H1 (cell line): ENCODE results near the gene HLA-E. TPM values are rescaled to one million over a fixed set of nuclear protein-coding genes. Genes with fewer than 3 reads are reported as not detected.

Source experiments
- CTCF ChIA-PET: fragments of 300-600 bp; sonication (Branson Sonifier 250); formaldehyde crosslinking; loops from one replicate; lab custom pipeline; 2021; ENCODE audit not compliant: partially characterized antibody; lab: Charles Lee
- POLR2A ChIA-PET: fragments of 300-600 bp; sonication (Branson Sonifier 250); formaldehyde crosslinking; loops from one replicate; lab custom pipeline; 2021; ENCODE audit warnings: inconsistent platforms; ENCODE audit not compliant: partially characterized antibody; lab: Charles Lee
- DNase-seq, 2 experiments: peaks; one replicate each; pipeline versions ENCODE4 v3.0.0 to v3.0.0-alpha.2; 2010 to 2022; ENCODE audit warnings: low spot score in 2 of 2, low read depth in 1 of 2, mixed read lengths in 1 of 2
- FAIRE-seq: peaks from 2 replicates; lab custom pipeline; 2011; peaks lifted over from hg19 to GRCh38; lab: Jason Lieb, UNC
- H2AFZ ChIP-seq: 2 replicates; pipeline ENCODE4 v1.8.1; 2012; ENCODE audit warnings: low read length, inconsistent platforms
- H2AK5ac ChIP-seq: 2 replicates; pipeline ENCODE4 v1.6.1; 2013; ENCODE audit warnings: low read depth, low read length
- H2BK120ac ChIP-seq: replicated peaks from 2 replicates; pipeline ENCODE3; 2013; ENCODE audit warnings: low read depth, low read length, inconsistent platforms
- H2BK12ac ChIP-seq: 2 replicates; pipeline ENCODE4 v1.6.1; 2013; ENCODE audit warnings: low read depth, low read length
- H2BK15ac ChIP-seq: 2 replicates; pipeline ENCODE4 v1.6.1; 2013; ENCODE audit warnings: low read length
- H2BK20ac ChIP-seq: 2 replicates; pipeline ENCODE4 v1.6.1; 2013; ENCODE audit warnings: low read length
- H2BK5ac ChIP-seq: 2 replicates; pipeline ENCODE4 v1.6.1; 2013; ENCODE audit warnings: low read depth, low read length
- H3K14ac ChIP-seq: 2 replicates; pipeline ENCODE4 v1.6.1; 2013; ENCODE audit warnings: inconsistent platforms; ENCODE audit not compliant: insufficient read length
- H3K18ac ChIP-seq: 2 replicates; pipeline ENCODE4 v1.6.1; 2013; ENCODE audit warnings: low read length; ENCODE audit errors: extremely low read depth
- H3K23ac ChIP-seq: 2 replicates; pipeline ENCODE4 v1.6.1; 2013; ENCODE audit warnings: inconsistent platforms; ENCODE audit not compliant: insufficient read length
- H3K23me2 ChIP-seq: 2 replicates; pipeline ENCODE4 v1.6.1; 2013; ENCODE audit warnings: low read depth, low read length
- H3K27ac ChIP-seq: 2 replicates; pipeline ENCODE4 v1.6.1; 2011; ENCODE audit warnings: low read depth, low read length, inconsistent platforms
- H3K27me3 ChIP-seq, 4 experiments: replicated peaks in 1 of 4; 1 replicate in 1 of 4; 2 replicates in 3 of 4; pipeline versions ENCODE4 v1.6.1 to v1.8.1; 2011 to 2013; ENCODE audit warnings: low read length in 3 of 4, mild to moderate bottlenecking in 3 of 4, inconsistent platforms in 2 of 4, mixed read lengths in 2 of 4, moderate library complexity in 1 of 4; ENCODE audit not compliant: control insufficient read depth in 3 of 4, insufficient read depth in 3 of 4; ENCODE audit errors: extremely low read depth in 1 of 4
- H3K36me3 ChIP-seq, 4 experiments: 2 replicates each; pipeline versions ENCODE4 v1.6.1 to v1.8.1; 2011 to 2013; ENCODE audit warnings: mild to moderate bottlenecking in 4 of 4, low read length in 3 of 4, moderate library complexity in 2 of 4, control low read depth in 1 of 4, inconsistent platforms in 1 of 4; ENCODE audit not compliant: insufficient read depth in 4 of 4, control insufficient read depth in 2 of 4
- H3K4ac ChIP-seq: replicated peaks from 2 replicates; pipeline ENCODE3; 2013; ENCODE audit warnings: low read length, low read depth, mixed read lengths, inconsistent platforms; ENCODE audit not compliant: insufficient read length
- H3K4me1 ChIP-seq, 4 experiments: replicated peaks in 1 of 4; 1 replicate in 1 of 4; 2 replicates in 3 of 4; pipeline versions ENCODE4 v1.6.1 to v1.8.1; 2011 to 2013; ENCODE audit warnings: low read length in 3 of 4, inconsistent platforms in 2 of 4, mixed read lengths in 1 of 4; ENCODE audit not compliant: insufficient read depth in 4 of 4, control insufficient read depth in 3 of 4
- H3K4me2 ChIP-seq, 2 experiments: 2 replicates each; pipeline versions ENCODE4 v1.6.1 to v1.8.1; 2011 to 2013; ENCODE audit warnings: low read depth in 2 of 2, low read length in 2 of 2, control low read depth in 1 of 2, inconsistent platforms in 1 of 2, mild to moderate bottlenecking in 1 of 2; ENCODE audit not compliant: insufficient read depth in 1 of 2
- H3K4me3 ChIP-seq, 4 experiments: fragments of 200-600, 300-600 bp in 1 of 4; sonication (generic), shearing (Covaris generic), sonication (Bioruptor Twin) in 1 of 4; 2 replicates each; pipeline versions ENCODE4 v1.5.1 to v1.8.1; 2011 to 2016; ENCODE audit warnings: low read length in 4 of 4, low read depth in 3 of 4, control low read depth in 2 of 4, inconsistent platforms in 2 of 4, mild to moderate bottlenecking in 2 of 4, mixed read lengths in 1 of 4, moderate library complexity in 1 of 4; ENCODE audit not compliant: insufficient read depth in 2 of 4; ENCODE audit errors: extremely low read depth in 1 of 4
- H3K56ac ChIP-seq: replicated peaks from 2 replicates; pipeline ENCODE3; 2013; ENCODE audit warnings: low read depth, mild to moderate bottlenecking, mixed read lengths, low read length, inconsistent platforms; ENCODE audit not compliant: insufficient read length
- H3K79me1 ChIP-seq: 2 replicates; pipeline ENCODE4 v1.6.1; 2013; ENCODE audit warnings: low read depth, low read length, control low read depth
- H3K79me2 ChIP-seq, 2 experiments: 2 replicates each; pipeline versions ENCODE4 v1.6.1 to v1.8.1; 2012 to 2013; ENCODE audit warnings: low read length in 2 of 2, mild to moderate bottlenecking in 2 of 2, inconsistent platforms in 1 of 2; ENCODE audit not compliant: insufficient read depth in 2 of 2, control insufficient read depth in 1 of 2
- H3K9ac ChIP-seq, 4 experiments: replicated peaks in 1 of 4; 1 replicate in 1 of 4; 2 replicates in 3 of 4; pipeline versions ENCODE4 v1.6.1 to v1.8.1; 2011 to 2013; ENCODE audit warnings: low read depth in 3 of 4, low read length in 3 of 4, control low read depth in 2 of 4, mild to moderate bottlenecking in 2 of 4, moderate library complexity in 2 of 4, inconsistent platforms in 1 of 4; ENCODE audit errors: extremely low read depth in 1 of 4
- H3K9me3 ChIP-seq, 2 experiments: 2 replicates each; pipeline versions ENCODE4 v1.6.1 to v1.8.1; 2012 to 2013; ENCODE audit warnings: mild to moderate bottlenecking in 2 of 2, moderate library complexity in 2 of 2, control low read depth in 1 of 2, inconsistent platforms in 1 of 2, low read depth in 1 of 2, low read length in 1 of 2, mixed read lengths in 1 of 2; ENCODE audit not compliant: insufficient read depth in 2 of 2
- H4K20me1 ChIP-seq, 2 experiments: replicated peaks in 1 of 2; 2 replicates each; pipeline versions ENCODE3 to v1.8.1; 2011 to 2013; ENCODE audit warnings: inconsistent platforms in 2 of 2, low read length in 2 of 2, mild to moderate bottlenecking in 1 of 2; ENCODE audit not compliant: insufficient read depth in 2 of 2, control insufficient read depth in 1 of 2
- H4K5ac ChIP-seq: 2 replicates; pipeline ENCODE4 v1.6.1; 2013; ENCODE audit warnings: low read length, low read depth, mixed read lengths, inconsistent platforms; ENCODE audit not compliant: insufficient read length
- H4K8ac ChIP-seq: 2 replicates; pipeline ENCODE4 v1.8.0; 2013; ENCODE audit warnings: mild to moderate bottlenecking, moderate library complexity, low read length, inconsistent platforms; ENCODE audit not compliant: insufficient read depth; ENCODE audit errors: extremely low read depth
- H4K91ac ChIP-seq: replicated peaks from 2 replicates; pipeline ENCODE3; 2013; ENCODE audit warnings: low read length, mixed read lengths, inconsistent platforms; ENCODE audit not compliant: insufficient read length
- ATF2 ChIP-seq: IDR thresholded peaks from 2 replicates; pipeline ENCODE4 v1.6.1; 2012; ENCODE audit warnings: low read length, inconsistent platforms
- EZH2 ChIP-seq: fragments of 200-600 bp; sonication (generic); IDR thresholded peaks from 2 replicates; pipeline ENCODE4 v1.7.1; 2012; ENCODE audit warnings: low read depth, mild to moderate bottlenecking, moderate library complexity, low read length, inconsistent platforms; ENCODE audit not compliant: severe bottlenecking
- NANOG ChIP-seq: IDR thresholded peaks from 2 replicates; pipeline ENCODE4 v1.6.1; 2011; ENCODE audit warnings: low read length, low read depth, mild to moderate bottlenecking, inconsistent platforms; ENCODE audit not compliant: insufficient read depth, poor library complexity, severe bottlenecking
- TBP ChIP-seq: IDR thresholded peaks from 2 replicates; pipeline ENCODE4 v1.6.1; 2011; ENCODE audit warnings: low read depth, low read length, improper control_type of control experiment
- WGBS, 2 experiments: shearing (Covaris generic) in 1 of 2; methylation state at CpG; one replicate each; pipeline versions ENCODE4 v1.1.6 to v1.1.7; 2013 to 2015; ENCODE audit warnings: low lambda C conversion rate in 2 of 2, mixed read lengths in 2 of 2, inconsistent platforms in 1 of 2, low coverage in 1 of 2, missing lambda C conversion rate in 1 of 2; ENCODE audit not compliant: insufficient replicate concordance in 2 of 2, insufficient coverage in 1 of 2, insufficient read length in 1 of 2; ENCODE audit errors: extremely low coverage in 1 of 2, missing lambda C conversion rate in 1 of 2; 5-methylcytosine and 5-hydroxymethylcytosine counted together
- polyA plus RNA-seq, 7 experiments: library from polyadenylated mRNA; depleted of rRNA in 3 of 7; stranded (reverse) in 5 of 7; unstranded in 2 of 7; fragments of >200 nt in 5 of 7; fragments of 200-250 nt in 2 of 7; gene quantifications; 1 replicate in 5 of 7; 2 replicates in 1 of 7; 4 replicates in 1 of 7; pipeline versions ENCODE4 v1.2.1 to v1.2.3, GENCODE V29; 2011 to 2013; ENCODE audit warnings: missing spikeins in 2 of 7, mixed read lengths in 2 of 7
- total RNA-seq: library from RNA; stranded (reverse); fragmentation: NEBNext Ultra II Directional; extraction: Animal tissue kit (Norgen Biotek cat#: 25700); gene quantifications from 2 replicates; pipeline ENCODE4 v1.2.1, GENCODE V29; 2021
- TF ChIP-seq, protein P1 (sequence below): IDR thresholded peaks from 2 replicates; pipeline ENCODE4 v1.6.1; 2012; ENCODE audit warnings: inconsistent platforms
- TF ChIP-seq, protein P2 (sequence below): IDR thresholded peaks from 2 replicates; pipeline ENCODE4 v1.6.1; 2012; ENCODE audit warnings: inconsistent platforms

The HLA-E gene
- total and polyA plus RNA-seq, 2 of the 8 experiments (the other 6 are each of a cell fraction or from before 2014, with no cell fraction given) = 20.2 to 28.0 TPM

- H4K8ac ChIP-seq = no peak overlapping the region
- H2BK12ac ChIP-seq = no peak overlapping the region
- H3K4ac ChIP-seq = no peak overlapping the region
- H2BK20ac ChIP-seq = no peak overlapping the region
- no peak for FAIRE-seq
- H3K14ac ChIP-seq = no peak overlapping the region
- H2AK5ac ChIP-seq = no peak overlapping the region
- DNase-seq = no peak
- CTCF ChIA-PET = interaction anchor here (0.7 to 3.3 kb wide), 8 partner anchors 12 to 147 kb away, joined by 3 to 17 read pairs (median 5); no protein-coding TSS in a partner anchor
- no peak overlapping the region for H3K23ac ChIP-seq
- no peak overlapping the region for H2BK120ac ChIP-seq
- no peak overlapping the region; the same call in 1 of the 2 replicates for H3K18ac ChIP-seq
- peaks cover 0 to 5% (median 2%) of the 10 kb centered on the region in 4 experiments; a peak in 4 of 7 replicates for H3K4me1 ChIP-seq
- H2AFZ ChIP-seq = peak overlapping the region; percentile 47; the same call in 1 of the 2 replicates
- WGBS, 2 experiments = 61% methylated on average over 46 of the region's 55 CpGs; no CpG with 5 or more reads in 1 of the 2 experiments
- POLR2A ChIA-PET = interaction anchor here (0.6 to 1.3 kb wide), 3 partner anchors 137 to 166 kb away, joined by 3 to 4 read pairs (median 4); partner anchors contain the start of gene PPP1R10
- peak overlapping the region; percentile 29 to 46; a peak in 3 of 4 replicates for H3K4me2 ChIP-seq
- H3K56ac ChIP-seq = no peak overlapping the region
- H3K9me3 ChIP-seq = no peaks in the 10 kb centered on the region
- no peak overlapping the region for H4K5ac ChIP-seq
- H3K27ac ChIP-seq = no peak overlapping the region
- no peaks in the 10 kb centered on the region for H3K79me2 ChIP-seq
- H3K79me1 ChIP-seq = no peaks in the 10 kb centered on the region
- H3K36me3 ChIP-seq = no peaks in the 10 kb centered on the region
- TF ChIP-seq, protein P1, sequence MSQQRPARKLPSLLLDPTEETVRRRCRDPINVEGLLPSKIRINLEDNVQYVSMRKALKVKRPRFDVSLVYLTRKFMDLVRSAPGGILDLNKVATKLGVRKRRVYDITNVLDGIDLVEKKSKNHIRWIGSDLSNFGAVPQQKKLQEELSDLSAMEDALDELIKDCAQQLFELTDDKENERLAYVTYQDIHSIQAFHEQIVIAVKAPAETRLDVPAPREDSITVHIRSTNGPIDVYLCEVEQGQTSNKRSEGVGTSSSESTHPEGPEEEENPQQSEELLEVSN = peak; percentile 68
- TF ChIP-seq EZH2 (no peak), NANOG (no peak), TBP (peak; percentile 19; the same call in 1 of the 2 replicates), ATF2 (no peak)
- TF ChIP-seq, protein P2, sequence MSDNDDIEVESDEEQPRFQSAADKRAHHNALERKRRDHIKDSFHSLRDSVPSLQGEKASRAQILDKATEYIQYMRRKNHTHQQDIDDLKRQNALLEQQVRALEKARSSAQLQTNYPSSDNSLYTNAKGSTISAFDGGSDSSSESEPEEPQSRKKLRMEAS = peak; percentile 44; the same call in 1 of the 2 replicates
- TF ChIP-seq, all 59 proteins: peak for 3
- Histone ChIP-seq H4K20me1 (no peaks in the 10 kb centered on the region), H4K91ac (no peak overlapping the region), H3K9ac (no peak overlapping the region), H2BK5ac (no peak overlapping the region), H3K27me3 (peaks cover 0 to 36% (median 24%) of the 10 kb centered on the region in 4 experiments; a peak in 6 of 7 replicates), H3K4me3 (no peak overlapping the region), H2BK15ac (no peak overlapping the region), H3K23me2 (no peaks in the 10 kb centered on the region)
Observed at GRCh38 chr6:30450909-30451841, 38.1 kb upstream of the HLA-E start.
